ENCODE measurements around the gene PPAN.
A peak's percentile ranks its signal among the peaks of the same experiment; 100 is the strongest.

The PPAN gene

DNA sequence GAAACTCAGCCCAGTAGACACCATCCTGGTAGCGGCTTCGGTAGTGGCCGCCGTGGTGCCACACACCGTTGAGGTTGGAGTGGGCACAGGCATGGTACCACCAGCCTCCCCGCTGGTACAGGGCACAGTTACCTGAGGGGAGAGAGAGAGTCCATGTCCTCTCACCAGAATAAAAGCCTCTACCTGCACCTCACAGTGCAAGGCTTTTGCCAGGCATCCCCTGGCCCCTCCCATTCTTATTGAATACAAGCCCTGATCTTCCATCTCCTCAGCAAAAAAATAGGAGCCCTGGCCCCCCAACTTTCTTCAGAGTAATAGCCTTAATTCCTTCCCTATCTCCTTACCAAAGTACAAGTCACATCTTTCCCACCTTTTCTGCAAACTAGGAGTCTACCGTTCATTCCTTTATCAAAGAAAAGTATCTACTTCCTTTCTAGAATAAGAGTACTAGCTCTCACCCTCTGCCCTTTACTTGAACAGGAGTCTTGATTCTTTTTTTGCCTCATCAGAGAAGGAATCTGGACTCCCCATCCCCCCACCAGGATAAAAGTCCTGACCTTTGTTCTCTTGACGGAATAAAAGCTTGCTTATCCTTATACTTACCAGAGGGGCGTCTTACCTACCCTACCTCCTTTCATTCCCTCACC, 13.4 kb upstream of the PPAN start:
- no peak for DNase-seq (ENCODE audit: low read depth in 2 of 2)

DNA sequence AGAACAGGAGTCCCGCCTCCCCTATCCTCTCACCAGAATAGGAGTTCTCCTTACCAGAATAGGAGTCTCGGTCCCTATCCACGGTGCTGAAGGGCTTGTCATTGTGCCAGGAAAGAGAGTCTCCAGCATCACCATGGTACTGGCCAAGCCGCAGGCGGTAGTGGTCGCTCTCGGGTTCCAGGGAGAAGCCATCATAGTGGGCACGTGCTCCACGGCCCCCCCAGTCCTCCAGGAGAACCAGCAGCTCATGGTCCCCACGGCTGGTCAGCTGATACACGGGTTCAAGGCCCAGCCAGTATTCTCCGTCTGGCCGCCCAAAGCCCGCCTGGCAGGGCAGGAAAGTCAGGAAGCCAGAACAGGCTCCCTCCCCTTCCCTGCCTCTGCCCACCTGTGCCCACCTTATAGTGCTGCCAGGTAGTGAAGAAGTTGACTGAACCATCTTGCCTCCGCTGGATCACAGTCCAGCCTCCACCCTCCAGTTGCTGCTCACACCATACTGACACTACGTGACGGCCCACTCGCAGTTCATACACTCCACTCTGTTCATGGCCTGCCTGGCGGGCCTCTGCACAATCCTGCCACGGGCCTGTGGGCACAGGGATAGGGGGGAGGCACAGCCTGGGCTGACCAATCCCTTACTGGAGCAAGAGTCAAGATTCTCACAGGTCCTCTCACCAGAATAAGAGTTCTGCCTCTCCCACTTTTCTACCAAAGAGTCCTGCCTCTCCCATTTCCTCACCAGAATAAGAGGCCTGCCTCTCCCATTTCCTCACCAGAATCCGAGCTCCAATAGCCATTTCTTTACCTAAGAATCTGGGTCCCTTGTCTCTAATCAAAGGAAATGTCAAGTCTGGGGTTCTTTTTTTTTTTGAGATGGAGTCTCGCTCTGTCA, 12.6 kb upstream of the PPAN start:
- DNase-seq (ENCODE audit: low read depth in 2 of 2) = no peak

GRCh38 chr19:10095622-10095947, 10.6 kb upstream of the PPAN start:
- DNase-seq (ENCODE audit: low read depth in 2 of 2) = no peak

- DNase-seq (ENCODE audit: low read depth in 2 of 2) = peak; percentile 77 to 84
Measured at GRCh38 chr19:10095948-10096614, 10.1 kb upstream of the PPAN start.

- DNase-seq (ENCODE audit: low read depth in 2 of 2) = no peak
Measured at GRCh38 chr19:10096615-10096963, 9.6 kb upstream of the PPAN start.

DNA sequence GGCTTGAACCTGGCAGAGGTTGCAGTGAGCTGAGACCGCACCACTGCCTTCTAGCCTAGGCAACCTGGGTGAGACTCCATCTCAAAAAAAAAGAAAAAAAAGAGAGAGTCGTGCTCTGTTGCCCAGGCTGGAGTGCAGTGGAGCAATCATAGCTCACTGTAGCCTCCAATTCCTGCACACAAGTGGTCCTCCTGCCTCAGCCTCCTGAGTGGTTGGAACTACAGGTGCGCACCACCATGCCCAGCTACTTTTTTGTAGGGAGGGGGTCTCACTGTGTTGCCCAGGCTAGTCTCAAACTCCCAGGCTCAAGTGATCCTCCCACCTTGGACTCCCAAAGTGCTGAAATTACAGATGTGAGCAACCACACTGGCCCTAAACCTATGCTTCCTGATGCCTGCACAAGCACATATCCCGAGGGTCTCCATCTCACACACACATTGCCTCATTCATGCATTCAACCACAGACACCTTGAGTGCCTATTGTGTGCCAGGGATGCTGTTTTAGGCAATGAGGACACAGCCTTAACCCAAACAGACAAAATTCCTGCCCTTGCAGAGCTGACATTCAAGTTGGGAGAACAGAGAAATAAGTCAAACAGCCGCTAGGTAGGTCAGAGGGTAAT, 5.9 kb upstream of the PPAN start:
- no peak for DNase-seq (ENCODE audit: low read depth in 2 of 2)

DNA sequence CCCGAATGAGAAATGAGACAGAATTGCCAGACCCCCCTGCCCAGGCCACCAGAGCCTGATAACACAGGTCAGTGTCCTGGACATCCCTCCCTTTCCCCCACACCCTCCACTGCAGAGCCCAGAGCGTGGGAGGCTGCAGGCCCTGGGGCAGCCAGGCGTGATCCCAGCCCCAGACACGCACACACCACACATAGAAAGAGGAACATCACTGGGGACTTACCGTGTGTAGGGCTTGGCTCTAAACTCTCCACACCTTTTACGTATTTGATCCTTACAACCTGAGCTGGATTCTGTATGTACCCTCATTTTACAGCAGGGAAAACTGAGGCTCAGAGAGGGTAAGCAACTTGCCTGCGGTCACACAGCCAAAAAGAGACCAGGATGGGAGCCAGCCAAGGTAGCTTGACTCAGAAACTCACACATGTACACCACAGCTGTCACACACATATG, 3.4 kb upstream of the PPAN start:
- DNase-seq (ENCODE audit: low read depth in 2 of 2) = no peak

GRCh38 chr19:10104130-10104513, 2.0 kb upstream of the PPAN start:
- no peak for DNase-seq (ENCODE audit: low read depth in 2 of 2)

- DNase-seq (ENCODE audit: low read depth in 2 of 2) = peak; percentile 62 to 76
Measured at GRCh38 chr19:10104665-10105508, 1.3 kb upstream of the PPAN start.

- DNase-seq (ENCODE audit: low read depth in 2 of 2) = peak; percentile 71 to 85
Measured at GRCh38 chr19:10105509-10106099, 558 bp upstream of the PPAN start.

GRCh38 chr19:10107254-10107653, 1.1 kb downstream of the PPAN start:
- no peak for DNase-seq (ENCODE audit: low read depth in 2 of 2)

DNA sequence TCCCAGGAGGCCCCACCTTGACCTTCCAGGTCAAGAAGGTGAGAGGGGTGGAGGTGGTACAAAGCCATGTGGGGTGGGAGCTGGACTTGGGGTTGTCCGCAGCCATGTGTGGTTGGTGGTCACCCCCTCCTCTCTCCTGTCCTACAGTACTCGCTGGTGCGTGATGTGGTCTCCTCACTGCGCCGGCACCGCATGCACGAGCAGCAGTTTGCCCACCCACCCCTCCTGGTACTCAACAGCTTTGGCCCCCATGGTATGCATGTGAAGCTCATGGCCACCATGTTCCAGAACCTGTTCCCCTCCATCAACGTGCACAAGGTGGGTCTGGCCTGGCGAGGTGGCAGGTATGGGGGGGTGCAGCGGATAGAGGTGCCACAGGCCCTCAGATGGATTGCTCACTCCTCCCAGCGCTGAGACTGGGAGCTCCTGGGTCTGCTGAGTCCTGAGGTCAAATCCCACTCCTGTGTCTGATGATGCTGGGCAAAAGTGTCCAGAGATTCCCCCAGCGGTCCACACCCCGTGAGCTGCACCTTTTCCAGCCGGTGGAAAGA, 1.7 kb downstream of the PPAN start:
- no peak for DNase-seq (ENCODE audit: low read depth in 2 of 2)

- no peak for DNase-seq (ENCODE audit: low read depth in 2 of 2)
Measured at GRCh38 chr19:10109528-10109927, 3.4 kb downstream of the PPAN start.

- no peak for DNase-seq (ENCODE audit: low read depth in 2 of 2)
Measured at GRCh38 chr19:10110076-10110971, 4.2 kb downstream of the PPAN start.

DNA sequence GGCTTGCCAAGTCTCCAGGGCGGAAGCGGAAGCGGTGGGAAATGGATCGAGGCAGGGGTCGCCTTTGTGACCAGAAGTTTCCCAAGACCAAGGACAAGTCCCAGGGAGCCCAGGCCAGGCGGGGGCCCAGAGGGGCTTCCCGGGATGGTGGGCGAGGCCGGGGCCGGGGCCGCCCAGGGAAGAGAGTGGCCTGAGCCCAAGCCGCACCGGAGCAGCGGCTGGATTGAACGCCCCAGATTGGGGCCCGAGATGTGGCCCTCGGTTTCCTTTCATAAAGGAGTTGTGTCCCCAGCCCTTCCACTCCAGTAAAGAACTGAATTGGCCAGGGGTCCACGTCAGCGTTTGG, 4.8 kb downstream of the PPAN start:
- DNase-seq (ENCODE audit: low read depth in 2 of 2) = no peak

GRCh38 chr19:10111405-10111811, 5.2 kb downstream of the PPAN start, which contains the start of gene P2RY11:
P2RY11 (plus strand) TSS chr19:10111693; CDS start chr19:10111722, 29 bp downstream.
- no peak for DNase-seq (ENCODE audit: low read depth in 2 of 2)

DNA sequence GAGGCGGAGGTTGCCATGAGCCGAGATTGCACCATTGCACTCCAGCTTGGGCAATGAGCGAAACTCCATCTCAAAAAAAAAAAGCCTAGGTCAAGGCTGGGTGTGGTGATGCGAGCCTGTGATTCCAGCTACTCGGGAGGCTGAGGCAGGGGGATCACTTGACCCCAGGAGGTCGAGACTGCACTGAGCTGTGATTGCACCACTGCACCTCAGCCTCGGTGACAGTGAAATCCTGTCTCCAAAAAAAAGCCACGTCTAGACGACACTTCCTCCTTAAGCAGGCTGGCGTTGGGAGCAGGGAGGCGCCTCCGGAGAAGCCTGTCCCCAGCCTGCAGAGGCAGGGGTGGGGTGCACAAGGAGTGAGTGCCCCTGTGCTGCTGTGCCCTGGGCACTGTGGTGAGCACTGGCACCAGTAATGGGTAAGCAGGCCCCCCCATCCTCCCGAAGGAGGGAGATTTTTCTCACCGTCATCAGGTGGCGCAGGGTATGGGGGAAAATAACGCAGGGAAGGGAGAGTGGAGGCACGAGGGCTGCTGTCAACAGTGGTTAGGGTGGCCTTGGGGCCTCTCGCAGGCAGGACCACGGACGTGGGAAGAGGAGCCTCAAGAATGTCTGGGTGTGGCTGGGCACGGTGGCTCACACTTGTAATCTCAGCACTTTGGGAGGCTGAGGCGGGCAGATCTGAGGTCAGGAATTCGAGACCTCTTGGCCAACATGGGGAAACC, 6.0 kb downstream of the PPAN start:
- no peak for DNase-seq (ENCODE audit: low read depth in 2 of 2)

DNA sequence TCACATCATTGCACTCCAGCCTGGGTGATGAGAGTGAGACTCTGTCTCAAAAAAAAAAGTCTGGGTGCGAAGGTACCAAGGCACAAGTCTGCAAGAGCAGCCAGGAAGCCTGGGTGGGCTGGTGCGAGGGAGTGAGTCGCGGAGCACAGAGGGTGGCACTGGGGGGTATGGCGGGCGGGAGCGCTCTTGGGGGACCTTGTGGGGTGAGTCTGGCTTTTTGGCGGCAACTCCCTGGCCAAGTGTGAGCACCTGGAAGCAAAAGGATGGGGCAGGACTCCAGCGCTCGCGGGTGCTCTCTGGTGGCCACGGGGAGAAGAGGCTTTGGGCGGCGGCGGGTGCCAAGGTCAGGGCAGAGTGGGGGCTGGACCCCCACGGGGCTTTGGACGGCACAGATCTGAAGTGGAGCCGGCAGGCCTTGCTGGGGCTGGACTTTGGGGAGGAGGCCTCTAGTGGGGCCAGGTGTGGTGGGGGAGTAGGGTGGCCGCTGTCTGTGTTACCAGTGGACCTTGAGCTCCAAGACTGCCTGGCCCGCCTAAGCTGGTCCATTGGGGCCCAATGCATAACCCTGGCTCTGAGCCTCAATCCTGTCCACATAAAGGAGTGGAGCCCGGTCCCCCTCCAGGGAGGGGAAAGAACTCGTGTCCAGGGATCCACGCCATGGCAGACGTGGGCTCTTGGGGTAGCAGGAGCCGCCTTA, 6.9 kb downstream of the PPAN start:
- DNase-seq (ENCODE audit: low read depth in 2 of 2) = no peak

- no peak for DNase-seq (ENCODE audit: low read depth in 2 of 2)
Measured at GRCh38 chr19:10113592-10113963, 7.4 kb downstream of the PPAN start.

Measured in activated CD8-positive, alpha-beta memory T cell treated with anti-CD3 and anti-CD28 coated beads for 4 hours (primary cell).